AG04450 (cell line): ENCODE data around the gene DPYD. TPM values are rescaled to one million over a fixed set of nuclear protein-coding genes. Genes with fewer than 3 reads are reported as not detected.

Source experiments
- CTCF ChIA-PET: fragments of 300-600, 350-600 bp; formaldehyde crosslinking; extraction: SDS; loops from one replicate; lab custom pipeline; 2022; ENCODE audit warnings: antibody characterized with exemption, inconsistent platforms; lab: Charles Lee
- POLR2A ChIA-PET: fragments of 350-600 bp; formaldehyde crosslinking; extraction: SDS; loops from one replicate; lab custom pipeline; 2021; ENCODE audit warnings: antibody characterized with exemption, inconsistent platforms; lab: Yijun Ruan, JAX
- DNase-seq: peaks from one replicate; pipeline ENCODE4 v3.0.0-alpha.2; 2011; ENCODE audit warnings: low read depth, low spot score
- H3K27ac ChIP-seq: one replicate; pipeline ENCODE4 v1.5.1; 2012; ENCODE audit warnings: low read depth, low read length, control low read depth
- H3K27me3 ChIP-seq: one replicate; pipeline ENCODE4 v1.6.0; 2012; ENCODE audit warnings: low read length; ENCODE audit not compliant: control insufficient read depth, insufficient read depth
- H3K4me3 ChIP-seq: 2 replicates; pipeline ENCODE4 v1.5.1; 2011; ENCODE audit warnings: mild to moderate bottlenecking, low read depth, low read length, control low read depth
- H3K9me3 ChIP-seq: 2 replicates; pipeline ENCODE4 v1.5.1; 2012; ENCODE audit warnings: low read length; ENCODE audit not compliant: control insufficient read depth, insufficient read depth
- CTCF ChIP-seq: IDR thresholded peaks from 2 replicates; pipeline ENCODE4 v1.5.1; 2011; ENCODE audit warnings: low read depth, low read length, control low read depth, inconsistent platforms
- polyA plus RNA-seq: library from polyadenylated mRNA; depleted of rRNA; stranded (reverse); fragments of >200 nt; gene quantifications from 2 replicates; pipeline ENCODE4 v1.2.3, GENCODE V29; 2011

Gene DPYD
- polyA plus RNA-seq, 1 experiment = 21.4 TPM

- POLR2A ChIA-PET = no interaction called here
- CTCF ChIA-PET = no interaction called here
- Histone ChIP-seq H3K9me3 (no peaks in the 10 kb centered on the region), H3K27me3 (no peaks in the 10 kb centered on the region), H3K4me3 (no peak overlapping the region), H3K27ac (no peak overlapping the region)
- DNase-seq = no peak
- no peak for TF ChIP-seq CTCF
Observed at GRCh38 chr1:97105531-97105930, 815.3 kb downstream of the DPYD start.

- H3K27ac ChIP-seq = no peak overlapping the region
- no peak overlapping the region for H3K4me3 ChIP-seq
- ChIA-PET CTCF (interaction anchor here (0.6 kb wide), 3 partner anchors 719 to 1285 kb away, joined by 3 read pairs; no protein-coding TSS in a partner anchor), POLR2A (no interaction called here)
- TF ChIP-seq CTCF = no peak
- H3K9me3 ChIP-seq = no peaks in the 10 kb centered on the region
- no peak for DNase-seq
- H3K27me3 ChIP-seq = no peaks in the 10 kb centered on the region
Observed at GRCh38 chr1:97101509-97101908, 819.3 kb downstream of the DPYD start.

- no peaks in the 10 kb centered on the region for H3K27me3 ChIP-seq
- ChIA-PET CTCF (no interaction called here), POLR2A (no interaction called here)
- TF ChIP-seq CTCF = no peak
- DNase-seq = no peak
- H3K9me3 ChIP-seq = no peaks in the 10 kb centered on the region
- H3K27ac ChIP-seq = no peak overlapping the region
- H3K4me3 ChIP-seq = no peak overlapping the region
Observed at GRCh38 chr1:97097404-97097925, 823.4 kb downstream of the DPYD start.

GRCh38 chr1:97095764-97096163 is 825.1 kb downstream of the DPYD start:
- POLR2A ChIA-PET = no interaction called here
- CTCF ChIA-PET = interaction anchor here (1.1 kb wide), 1 partner anchor 42 kb away, joined by 4 read pairs; no protein-coding TSS in a partner anchor

More at GRCh38 chr1:97095764-97096163, 825.1 kb downstream of the DPYD start:
- no peak for DNase-seq
- H3K27me3 ChIP-seq = no peaks in the 10 kb centered on the region
- no peak for TF ChIP-seq CTCF
- H3K9me3 ChIP-seq = no peaks in the 10 kb centered on the region
- no peak overlapping the region for H3K27ac ChIP-seq
- no peak overlapping the region for H3K4me3 ChIP-seq
